ENCODE data around the gene NKAIN4. TPM values are rescaled to one million over a fixed set of nuclear protein-coding genes. Genes with fewer than 3 reads are reported as not detected.

NKAIN4 gene
- total RNA-seq, 1 donor from 2014 or later = 16.1 TPM

DNA sequence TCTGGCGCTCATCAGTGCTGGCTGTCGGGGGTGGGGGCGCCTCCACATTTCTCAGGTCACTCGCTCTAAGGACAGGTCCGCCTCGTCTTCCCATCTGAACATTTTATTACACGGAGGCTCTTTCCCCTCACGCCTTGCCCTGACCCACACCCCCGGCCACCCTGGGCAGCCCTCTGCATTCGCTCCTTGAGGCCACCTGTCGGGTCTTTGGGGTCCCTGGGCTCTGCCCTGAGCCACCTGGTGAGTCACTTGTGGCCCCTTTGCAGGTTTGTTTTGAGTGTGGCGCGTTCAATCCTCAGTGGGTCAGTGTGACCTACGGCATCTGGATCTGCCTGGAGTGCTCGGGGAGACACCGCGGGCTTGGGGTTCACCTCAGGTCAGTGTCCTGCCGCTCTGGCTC, 21.6 kb upstream of the NKAIN4 start:
- Mint-ChIP-seq H3K4me1 (peaks cover 23% of the 10 kb centered on the region), H3K36me3 (no peaks in the 10 kb centered on the region), H3K27ac (no peak overlapping the region), H3K9me3 (no peaks in the 10 kb centered on the region), H3K27me3 (ENCODE audit: low read depth) (no peaks in the 10 kb centered on the region), H3K4me3 (no peak overlapping the region)
- no peak for DNase-seq (ENCODE audit: low spot score in 2 of 2, unreplicated experiment in 2 of 2)
- TF ChIP-seq, protein P1, sequence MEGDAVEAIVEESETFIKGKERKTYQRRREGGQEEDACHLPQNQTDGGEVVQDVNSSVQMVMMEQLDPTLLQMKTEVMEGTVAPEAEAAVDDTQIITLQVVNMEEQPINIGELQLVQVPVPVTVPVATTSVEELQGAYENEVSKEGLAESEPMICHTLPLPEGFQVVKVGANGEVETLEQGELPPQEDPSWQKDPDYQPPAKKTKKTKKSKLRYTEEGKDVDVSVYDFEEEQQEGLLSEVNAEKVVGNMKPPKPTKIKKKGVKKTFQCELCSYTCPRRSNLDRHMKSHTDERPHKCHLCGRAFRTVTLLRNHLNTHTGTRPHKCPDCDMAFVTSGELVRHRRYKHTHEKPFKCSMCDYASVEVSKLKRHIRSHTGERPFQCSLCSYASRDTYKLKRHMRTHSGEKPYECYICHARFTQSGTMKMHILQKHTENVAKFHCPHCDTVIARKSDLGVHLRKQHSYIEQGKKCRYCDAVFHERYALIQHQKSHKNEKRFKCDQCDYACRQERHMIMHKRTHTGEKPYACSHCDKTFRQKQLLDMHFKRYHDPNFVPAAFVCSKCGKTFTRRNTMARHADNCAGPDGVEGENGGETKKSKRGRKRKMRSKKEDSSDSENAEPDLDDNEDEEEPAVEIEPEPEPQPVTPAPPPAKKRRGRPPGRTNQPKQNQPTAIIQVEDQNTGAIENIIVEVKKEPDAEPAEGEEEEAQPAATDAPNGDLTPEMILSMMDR (IDR thresholded peaks at IDR 0.05; ENCODE audit: unreplicated experiment) = no peak

DNA sequence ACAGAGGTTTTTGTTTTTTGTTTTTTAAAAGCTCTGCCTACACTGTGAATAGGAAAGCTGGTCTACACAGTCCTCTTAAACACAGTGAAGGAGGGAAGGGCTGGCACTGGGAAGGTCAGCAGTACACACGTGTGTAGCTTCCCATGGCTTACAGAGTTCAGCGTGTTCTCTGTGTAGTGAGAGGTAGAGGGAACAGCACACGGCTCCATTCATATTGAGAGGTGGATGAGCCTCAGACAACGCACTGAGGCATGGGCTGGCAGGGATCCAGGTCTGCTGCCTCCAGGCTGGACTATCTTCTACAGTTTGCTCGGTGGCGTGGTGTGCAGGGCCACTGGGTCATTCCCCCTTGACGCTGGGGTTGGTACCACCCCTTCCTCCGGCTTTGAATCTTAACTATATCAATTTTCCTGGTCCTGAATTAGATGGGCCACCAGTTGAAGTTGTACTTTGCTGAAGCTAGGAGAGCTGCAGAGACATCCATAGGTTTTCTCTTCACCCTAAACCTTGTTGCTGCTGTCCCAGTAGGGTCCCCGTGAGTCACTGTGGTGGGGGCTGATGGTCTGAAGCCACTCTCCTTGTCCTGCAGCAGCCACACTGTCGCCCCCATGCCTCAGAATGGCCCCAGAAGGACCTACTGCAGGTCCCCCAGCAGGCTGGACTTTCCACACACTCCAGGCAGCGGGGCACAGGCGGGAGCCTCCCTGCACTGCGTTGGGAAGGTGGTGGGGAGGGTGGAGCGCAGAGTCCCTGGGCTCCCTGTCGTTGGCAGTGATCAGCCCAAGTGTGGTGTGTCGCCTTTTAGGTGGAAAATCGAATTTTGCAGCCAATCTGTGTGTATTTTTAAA, 20.3 kb upstream of the NKAIN4 start:
- TF ChIP-seq, protein P1 (IDR thresholded peaks at IDR 0.05; ENCODE audit: unreplicated experiment) = no peak
- no peak for DNase-seq (ENCODE audit: low spot score in 2 of 2, unreplicated experiment in 2 of 2)
- H3K27me3 Mint-ChIP-seq (ENCODE audit: low read depth) = no peaks in the 10 kb centered on the region
- peaks cover 25% of the 10 kb centered on the region for H3K4me1 Mint-ChIP-seq
- no peak overlapping the region for H3K27ac Mint-ChIP-seq
- no peaks in the 10 kb centered on the region for H3K36me3 Mint-ChIP-seq
- H3K9me3 Mint-ChIP-seq = no peaks in the 10 kb centered on the region
- H3K4me3 Mint-ChIP-seq = peak overlapping the region; percentile 53

DNA sequence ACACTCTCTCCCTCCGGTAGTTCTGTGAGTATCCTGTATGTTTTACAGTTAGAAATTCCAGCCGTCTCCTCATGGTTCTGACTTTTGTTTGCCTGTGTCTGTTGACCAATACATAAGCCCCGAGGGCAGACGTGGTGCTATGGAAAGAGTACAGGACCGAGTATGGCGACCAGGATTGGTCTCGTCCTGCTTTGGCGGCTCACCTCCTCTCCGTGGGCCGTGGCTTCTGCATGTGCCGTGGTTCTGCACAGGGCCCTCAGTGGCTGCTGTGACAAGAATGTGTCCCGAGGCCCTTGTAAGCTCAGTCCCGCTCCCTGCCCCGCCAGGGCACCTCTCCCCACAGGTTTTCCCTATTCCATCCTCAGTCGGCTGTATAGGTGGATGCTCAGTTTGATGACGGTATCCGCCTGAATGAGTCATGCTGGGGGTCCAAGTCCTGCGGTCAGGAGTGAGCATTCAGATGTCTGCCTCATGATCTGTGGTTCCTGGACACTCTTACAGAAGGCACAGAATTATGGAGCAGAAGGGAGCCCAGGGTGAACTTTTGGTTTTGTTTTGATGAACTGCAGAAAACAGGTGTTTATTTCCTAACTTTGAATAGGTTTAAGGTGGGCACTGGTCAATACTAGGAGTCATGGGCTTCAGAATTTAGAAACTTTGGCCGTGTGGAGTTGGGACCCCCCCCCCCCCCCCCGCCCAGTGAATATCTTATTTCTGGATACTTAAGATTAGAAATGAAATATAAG, 19.5 kb upstream of the NKAIN4 start:
- peak overlapping the region; percentile 91 for H3K27ac Mint-ChIP-seq
- TF ChIP-seq, protein P1 (IDR thresholded peaks at IDR 0.05; ENCODE audit: unreplicated experiment) = no peak
- H3K36me3 Mint-ChIP-seq = no peaks in the 10 kb centered on the region
- peaks cover 27% of the 10 kb centered on the region for H3K4me1 Mint-ChIP-seq
- peak overlapping the region; percentile 90 for H3K4me3 Mint-ChIP-seq
- H3K9me3 Mint-ChIP-seq = no peaks in the 10 kb centered on the region
- no peak for DNase-seq (ENCODE audit: low spot score in 2 of 2, unreplicated experiment in 2 of 2)
- no peaks in the 10 kb centered on the region for H3K27me3 Mint-ChIP-seq (ENCODE audit: low read depth)

DNA sequence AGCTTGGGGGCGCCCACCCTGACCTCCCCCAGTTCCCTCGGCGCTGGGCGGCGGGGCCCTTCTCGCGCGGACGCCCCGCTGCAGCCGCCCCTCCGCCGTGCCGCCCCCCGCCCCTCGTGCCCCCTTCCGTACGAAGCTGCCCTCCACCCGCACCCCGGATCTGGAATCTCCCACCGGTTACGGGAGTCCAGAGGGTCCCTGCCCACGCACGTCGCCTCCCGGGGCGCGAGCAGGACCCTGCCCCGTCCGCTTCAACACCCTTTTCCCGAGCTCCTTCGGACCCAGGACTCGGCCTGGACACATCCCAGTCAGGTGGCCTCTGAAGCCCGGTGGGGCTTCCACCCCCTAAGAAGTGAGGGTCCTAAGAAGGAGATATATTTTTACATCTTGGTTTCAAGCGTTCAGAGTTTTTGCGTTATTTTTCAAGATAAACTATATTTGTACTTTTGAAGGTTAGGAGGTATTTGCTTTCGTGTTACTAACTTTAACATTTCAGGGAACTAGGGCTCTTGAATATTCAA, 18.9 kb upstream of the NKAIN4 start:
- TF ChIP-seq, protein P1 (IDR thresholded peaks at IDR 0.05; ENCODE audit: unreplicated experiment) = no peak
- Mint-ChIP-seq H3K27me3 (ENCODE audit: low read depth) (no peaks in the 10 kb centered on the region), H3K4me3 (peak overlapping the region; percentile 90), H3K9me3 (no peaks in the 10 kb centered on the region), H3K36me3 (no peaks in the 10 kb centered on the region), H3K4me1 (peaks cover 34% of the 10 kb centered on the region), H3K27ac (peak overlapping the region; percentile 91)
- DNase-seq (ENCODE audit: low spot score in 2 of 2, unreplicated experiment in 2 of 2) = no peak

DNA sequence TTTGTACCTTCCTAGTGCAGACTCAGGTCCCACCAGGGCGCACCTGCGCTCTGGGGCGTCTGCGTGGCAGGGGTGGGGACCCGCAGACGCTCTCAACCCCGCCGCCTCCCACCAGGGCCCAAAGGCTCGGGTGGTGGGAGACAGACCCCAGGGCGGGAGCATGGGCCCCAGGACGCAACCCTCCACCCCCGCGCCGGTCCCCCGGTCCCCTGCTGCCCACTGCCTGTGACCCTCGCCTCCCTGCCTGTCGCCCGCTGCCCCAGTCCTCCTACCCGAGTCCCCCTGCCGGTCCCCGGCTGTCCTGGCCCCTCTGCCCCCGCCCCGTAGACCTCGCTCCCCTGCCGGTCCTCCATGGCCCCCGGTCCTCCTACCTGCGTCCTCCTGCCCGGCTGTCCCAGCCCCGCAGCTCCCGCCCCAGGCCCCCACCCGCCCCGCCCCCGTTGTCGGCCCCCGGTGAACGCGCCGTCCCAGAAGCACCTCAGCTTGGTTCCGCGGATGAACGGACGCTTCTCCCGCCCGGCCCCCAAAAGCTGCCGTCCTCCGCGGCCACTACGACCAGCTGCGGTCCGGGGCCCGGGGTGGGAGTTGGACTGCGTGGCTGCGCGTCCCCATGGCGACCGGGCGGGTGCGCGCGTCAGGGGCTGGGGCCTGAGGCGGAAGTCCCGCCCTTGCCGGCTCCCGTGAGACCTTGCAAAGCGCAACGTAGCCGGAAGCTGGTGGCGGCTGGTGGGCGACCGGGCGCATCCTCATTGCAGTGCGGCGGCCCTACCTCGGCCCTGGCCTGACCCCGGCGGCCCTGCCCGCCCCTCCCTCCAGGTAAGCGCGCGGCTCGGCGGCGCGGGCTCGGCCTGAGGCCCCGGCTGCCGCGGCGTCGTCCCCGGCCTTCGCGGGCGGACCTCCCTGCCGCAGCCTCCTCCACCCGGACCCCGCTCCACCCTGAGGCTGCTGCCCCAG, 18.1 kb upstream of the NKAIN4 start, which contains the start of gene ARFGAP1:
Gene ARFGAP1, plus strand, starts transcription at position 709 of the 954 bp plus-strand sequence. CDS start 2,768 bp downstream, outside the sequence.
- Mint-ChIP-seq H3K36me3 (no peaks in the 10 kb centered on the region), H3K27ac (peak within 1 kb of the TSS; percentile 91), H3K4me3 (peak within 1 kb of the TSS; percentile 90), H3K4me1 (peaks cover 39% of the 10 kb centered on the region), H3K9me3 (no peaks in the 10 kb centered on the region), H3K27me3 (ENCODE audit: low read depth) (no peaks in the 10 kb centered on the region)
- peak; percentile 83 to 90 for DNase-seq (ENCODE audit: low spot score in 2 of 2, unreplicated experiment in 2 of 2)
- TF ChIP-seq, protein P1 (IDR thresholded peaks at IDR 0.05; ENCODE audit: unreplicated experiment) = no peak
